GM12892 (cell line): Measurements from ENCODE around the gene PCDHA1.

ENCODE experiments used
- DNase-seq: peaks from one replicate; pipeline ENCODE4 v3.0.0; 2011; ENCODE audit not compliant: insufficient read length
- FAIRE-seq: peaks from 2 replicates; lab custom pipeline; 2011; peaks lifted over from hg19 to GRCh38; lab: Jason Lieb, UNC
- POLR2A ChIP-seq: IDR thresholded peaks from 2 replicates; pipeline ENCODE4 v1.6.1; 2011; ENCODE audit warnings: low read depth, low read length, control low read depth
- POLR2AphosphoS5 ChIP-seq: IDR thresholded peaks from 2 replicates; pipeline ENCODE4 v1.6.1; 2011; ENCODE audit warnings: low read depth, low read length, control low read depth
- TAF1 ChIP-seq: IDR thresholded peaks from 2 replicates; pipeline ENCODE4 v1.6.1; 2011; ENCODE audit warnings: low read depth, mild to moderate bottlenecking, control low read depth, low read length, borderline replicate concordance

Gene PCDHA1

GRCh38 chr5:140946578-140946977 is 160.6 kb downstream of the PCDHA1 start:
- TF ChIP-seq POLR2A (no peak), TAF1 (no peak), POLR2AphosphoS5 (no peak)
- DNase-seq (no peak), FAIRE-seq (no peak)

- TF ChIP-seq TAF1 (no peak), POLR2A (no peak), POLR2AphosphoS5 (no peak)
- FAIRE-seq, result no peak
- no peak for DNase-seq
These were observed 165.7 kb downstream of the PCDHA1 start for GRCh38 chr5:140951636-140952035.

GRCh38 chr5:140953234-140953633 is 167.3 kb downstream of the PCDHA1 start:
- TF ChIP-seq POLR2A (no peak), TAF1 (no peak)
- FAIRE-seq, result no peak
- DNase-seq, result no peak

- FAIRE-seq (no peak), DNase-seq (no peak)
- TF ChIP-seq TAF1, result no peak
- no peak for TF ChIP-seq POLR2A
- TF ChIP-seq POLR2AphosphoS5, result no peak
These were observed 176.2 kb downstream of the PCDHA1 start for GRCh38 chr5:140962190-140962589.

- FAIRE-seq, result no peak
- TF ChIP-seq TAF1, result no peak
- no peak for TF ChIP-seq POLR2AphosphoS5
- no peak for TF ChIP-seq POLR2A
These were observed 178.4 kb downstream of the PCDHA1 start for GRCh38 chr5:140964356-140964755.

GRCh38 chr5:140965905-140966292 is 180.0 kb downstream of the PCDHA1 start:
- no peak for FAIRE-seq

More at GRCh38 chr5:140964356-140964755, 178.4 kb downstream of the PCDHA1 start:
- DNase-seq, result no peak

GRCh38 chr5:140966293-140967225 is 180.6 kb downstream of the PCDHA1 start, which contains the start of gene PCDHAC2:
Gene PCDHAC2, plus strand, starts transcription at chr5:140966476. Its CDS starts 291 bp downstream, at chr5:140966767.
- DNase-seq, result no peak
- FAIRE-seq, result no peak
- no peak for TF ChIP-seq POLR2AphosphoS5
- no peak for TF ChIP-seq TAF1
- no peak for TF ChIP-seq POLR2A

More at GRCh38 chr5:140965905-140966292, 180.0 kb downstream of the PCDHA1 start:
- TF ChIP-seq POLR2AphosphoS5, result no peak
- no peak for DNase-seq

- no peak for DNase-seq
- FAIRE-seq, result no peak
- TF ChIP-seq POLR2A (no peak), TAF1 (no peak), POLR2AphosphoS5 (no peak)
These were observed 181.4 kb downstream of the PCDHA1 start for GRCh38 chr5:140967226-140967893.

GRCh38 chr5:140969880-140970279 is 183.9 kb downstream of the PCDHA1 start:
- no peak for TF ChIP-seq TAF1
- no peak for DNase-seq
- FAIRE-seq, result no peak

- no peak for DNase-seq
- no peak for FAIRE-seq
These were observed 187.6 kb downstream of the PCDHA1 start for GRCh38 chr5:140973550-140973949.

GRCh38 chr5:140977003-140977402 is 191.1 kb downstream of the PCDHA1 start:
- no peak for FAIRE-seq
- no peak for DNase-seq
- no peak for TF ChIP-seq POLR2AphosphoS5
- no peak for TF ChIP-seq POLR2A
- no peak for TF ChIP-seq TAF1

More at GRCh38 chr5:140973550-140973949, 187.6 kb downstream of the PCDHA1 start:
- TF ChIP-seq TAF1 (no peak), POLR2AphosphoS5 (no peak), POLR2A (no peak)
